Uterus (tissue), 4 donors: ENCODE results near the gene GATB. TPM values are rescaled to one million over a fixed set of nuclear protein-coding genes. Genes with fewer than 3 reads are reported as not detected.

Experiments used
- DNase-seq, 2 donors: peaks; one replicate each; pipeline ENCODE4 v3.0.0-alpha.2; 2019 to 2020
- H3K27ac ChIP-seq, 2 donors: fragments of 200-600 bp; sonication (generic); 1 replicate in 1 of 2; 2 replicates in 1 of 2; pipeline ENCODE4 v1.5.1; 2016 to 2018
- H3K27me3 ChIP-seq, 2 donors: fragments of 200-600 bp; sonication (generic); one replicate each; pipeline ENCODE4 v1.5.1; 2018 to 2019; ENCODE audit warnings: control low read depth in 1 of 2
- H3K36me3 ChIP-seq, 2 donors: fragments of 200-600 bp; sonication (generic); one replicate each; pipeline ENCODE4 v1.5.1; 2019; ENCODE audit warnings: control low read depth in 1 of 2
- H3K4me1 ChIP-seq, 2 donors: fragments of 200-600 bp; sonication (generic); one replicate each; pipeline ENCODE4 v1.5.1; 2018 to 2019; ENCODE audit warnings: control low read depth in 1 of 2
- H3K4me3 ChIP-seq, 2 donors: fragments of 200-600 bp; sonication (generic); 1 replicate in 1 of 2; 2 replicates in 1 of 2; pipeline ENCODE4 v1.5.1; 2018 to 2019; ENCODE audit warnings: mild to moderate bottlenecking in 1 of 2
- H3K9me3 ChIP-seq, 2 donors: fragments of 200-600 bp; sonication (generic); one replicate each; pipeline ENCODE4 v1.5.1; 2019; ENCODE audit warnings: control low read depth in 1 of 2
- POLR2A ChIP-seq, 2 donors: fragments of 450-650 bp; IDR thresholded peaks; one replicate each; pipeline ENCODE4 v1.6.1; 2016; ENCODE audit warnings: antibody characterized with exemption in 2 of 2, mild to moderate bottlenecking in 1 of 2, moderate library complexity in 1 of 2
- intact Hi-C: fragments of 100-400 bp; cut with DNase I; formaldehyde crosslinking; loops from one replicate; pipeline ENCODE4 v1.15.1; 2023; ENCODE audit warnings: low total_unique reads
- total RNA-seq, 4 donors: library from RNA; depleted of rRNA in 3 of 4; stranded (reverse); fragments of >200 nt in 3 of 4; gene quantifications; one replicate each; pipeline versions ENCODE4 v1.1.0 to v1.2.4, GENCODE V29; 2014 to 2023
- TF ChIP-seq, protein P1 (sequence below), 4 experiments: fragments of 200-600 bp in 2 of 4; fragments of 450-650 bp in 2 of 4; sonication (generic) in 2 of 4; IDR thresholded peaks; one replicate each; pipeline ENCODE4 v1.5.1; 2016 to 2019; ENCODE audit warnings: antibody characterized with exemption in 4 of 4, mild to moderate bottlenecking in 2 of 4, moderate library complexity in 1 of 4
- donor health status: DM: yes; HTN: yes; CAD: no.

Gene GATB, protein sequence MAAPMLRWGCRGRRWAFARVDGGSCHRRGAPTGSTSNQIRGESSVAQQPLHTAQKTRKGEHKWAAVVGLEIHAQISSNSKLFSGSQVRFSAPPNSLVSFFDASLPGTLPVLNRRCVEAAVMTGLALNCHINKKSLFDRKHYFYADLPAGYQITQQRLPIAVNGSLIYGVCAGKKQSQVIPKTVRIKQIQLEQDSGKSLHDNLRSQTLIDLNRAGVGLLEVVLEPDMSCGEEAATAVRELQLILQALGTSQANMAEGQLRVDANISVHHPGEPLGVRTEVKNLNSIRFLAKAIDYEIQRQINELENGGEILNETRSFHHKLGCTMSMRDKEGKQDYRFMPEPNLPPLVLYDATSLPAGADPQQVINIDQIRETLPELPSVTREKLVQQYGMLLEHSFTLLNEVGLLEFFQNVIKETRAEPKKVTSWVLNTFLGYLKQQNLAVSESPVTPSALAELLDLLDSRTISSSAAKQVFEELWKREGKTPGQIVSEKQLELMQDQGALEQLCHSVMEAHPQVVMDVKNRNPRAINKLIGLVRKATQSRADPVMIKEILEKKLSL
- total RNA-seq: 10 to 100 TPM in 2 of 4 donors, 1 to 10 TPM in 2; 2.8 to 31.5 (median 12.4) TPM

DNA sequence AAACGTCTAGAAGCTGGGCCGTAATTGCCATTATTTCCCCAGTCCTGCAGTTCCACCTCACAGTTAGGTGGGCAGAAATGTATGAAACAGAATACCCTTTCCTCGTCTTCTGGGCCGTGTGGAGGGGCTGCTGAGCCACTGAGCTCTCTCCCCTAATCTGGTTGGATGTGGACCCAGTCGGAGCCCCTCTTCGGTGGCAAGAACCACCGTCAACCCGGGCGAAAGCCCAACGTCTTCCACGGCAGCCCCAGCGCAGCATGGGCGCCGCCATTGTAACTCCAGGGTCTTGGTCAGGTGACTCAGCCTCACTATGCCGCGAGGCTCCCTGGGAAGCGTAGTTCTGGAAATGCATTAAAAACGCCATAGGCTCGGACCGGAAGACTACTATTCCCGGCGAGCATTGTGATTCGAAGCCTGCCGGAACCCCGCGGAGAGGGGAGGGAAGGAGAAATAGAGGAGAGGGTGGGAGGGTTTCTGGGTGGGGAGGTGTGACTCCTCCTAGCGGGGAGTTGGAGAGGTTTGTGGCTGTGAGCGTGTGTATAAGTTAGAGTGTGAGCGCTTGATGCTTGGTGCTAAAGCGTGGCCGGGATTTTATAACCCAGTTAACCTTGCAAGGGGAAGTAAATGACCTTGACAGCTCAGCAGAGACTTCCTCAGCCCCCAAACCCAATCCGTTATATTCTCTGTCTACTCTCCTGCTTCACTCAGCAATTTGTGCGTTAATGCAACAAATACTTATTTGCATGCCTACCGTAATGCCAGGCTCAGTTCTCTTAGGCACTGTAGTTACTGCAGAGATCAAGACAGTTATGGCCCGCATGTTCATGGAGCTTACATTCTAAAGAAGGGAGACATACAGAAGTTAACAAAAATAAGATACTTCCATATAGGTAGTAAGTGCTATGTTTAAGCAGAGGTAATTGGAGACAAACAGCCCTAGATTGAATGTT is at the start of gene GATB:
GATB (minus strand) TSS at position 296 of the 950 bp plus-strand sequence; CDS start at position 271, 25 bp downstream.
- Histone ChIP-seq H3K27me3 (no peaks in the 10 kb centered on the region), H3K4me1 (no peaks in the 10 kb centered on the region), H3K27ac (peak within 1 kb of the TSS; percentile 57 to 58), H3K4me3 (peak within 1 kb of the TSS; percentile 52 to 63), H3K36me3 (no peaks in the 10 kb centered on the region), H3K9me3 (no peaks in the 10 kb centered on the region)
- DNase-seq: peak; percentile 93 to 94
- intact Hi-C loops: no loop called here
- peak; percentile 40 to 42 for TF ChIP-seq POLR2A (IDR thresholded peaks at IDR 0.05)
- TF ChIP-seq, protein P1, sequence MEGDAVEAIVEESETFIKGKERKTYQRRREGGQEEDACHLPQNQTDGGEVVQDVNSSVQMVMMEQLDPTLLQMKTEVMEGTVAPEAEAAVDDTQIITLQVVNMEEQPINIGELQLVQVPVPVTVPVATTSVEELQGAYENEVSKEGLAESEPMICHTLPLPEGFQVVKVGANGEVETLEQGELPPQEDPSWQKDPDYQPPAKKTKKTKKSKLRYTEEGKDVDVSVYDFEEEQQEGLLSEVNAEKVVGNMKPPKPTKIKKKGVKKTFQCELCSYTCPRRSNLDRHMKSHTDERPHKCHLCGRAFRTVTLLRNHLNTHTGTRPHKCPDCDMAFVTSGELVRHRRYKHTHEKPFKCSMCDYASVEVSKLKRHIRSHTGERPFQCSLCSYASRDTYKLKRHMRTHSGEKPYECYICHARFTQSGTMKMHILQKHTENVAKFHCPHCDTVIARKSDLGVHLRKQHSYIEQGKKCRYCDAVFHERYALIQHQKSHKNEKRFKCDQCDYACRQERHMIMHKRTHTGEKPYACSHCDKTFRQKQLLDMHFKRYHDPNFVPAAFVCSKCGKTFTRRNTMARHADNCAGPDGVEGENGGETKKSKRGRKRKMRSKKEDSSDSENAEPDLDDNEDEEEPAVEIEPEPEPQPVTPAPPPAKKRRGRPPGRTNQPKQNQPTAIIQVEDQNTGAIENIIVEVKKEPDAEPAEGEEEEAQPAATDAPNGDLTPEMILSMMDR (IDR thresholded peaks at IDR 0.05): peak; percentile 27 to 68 (median 46)

DNA sequence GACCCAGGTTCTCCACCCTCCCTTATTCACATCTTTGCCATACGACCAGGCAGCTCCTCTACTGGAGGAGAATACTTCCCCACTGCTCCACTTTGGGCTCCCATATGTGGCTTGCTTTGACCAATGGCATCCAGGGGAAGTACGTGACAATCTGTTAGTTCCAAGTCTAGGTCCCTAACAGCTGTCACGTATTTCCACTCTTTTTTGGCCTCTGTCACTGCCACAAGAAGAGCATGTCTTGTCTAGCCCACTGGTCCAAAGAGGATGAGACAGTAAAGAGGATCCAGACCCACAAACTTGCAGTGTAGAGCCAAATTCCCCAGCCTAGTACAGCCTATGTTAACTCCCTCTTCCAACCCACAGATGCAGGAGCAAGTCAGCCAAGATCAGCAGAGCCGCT is 49.7 kb upstream of the GATB start:
- no peaks in the 10 kb centered on the region for H3K36me3 ChIP-seq
- no peaks in the 10 kb centered on the region for H3K27me3 ChIP-seq
- H3K4me3 ChIP-seq: no peak overlapping the region
- intact Hi-C loops: no loop called here
- H3K9me3 ChIP-seq: no peaks in the 10 kb centered on the region
- no peaks in the 10 kb centered on the region for H3K4me1 ChIP-seq
- TF ChIP-seq POLR2A (IDR thresholded peaks at IDR 0.05): no peak
- TF ChIP-seq, protein P1 (IDR thresholded peaks at IDR 0.05): no peak
- H3K27ac ChIP-seq: no peak overlapping the region
- no peak for DNase-seq

DNA sequence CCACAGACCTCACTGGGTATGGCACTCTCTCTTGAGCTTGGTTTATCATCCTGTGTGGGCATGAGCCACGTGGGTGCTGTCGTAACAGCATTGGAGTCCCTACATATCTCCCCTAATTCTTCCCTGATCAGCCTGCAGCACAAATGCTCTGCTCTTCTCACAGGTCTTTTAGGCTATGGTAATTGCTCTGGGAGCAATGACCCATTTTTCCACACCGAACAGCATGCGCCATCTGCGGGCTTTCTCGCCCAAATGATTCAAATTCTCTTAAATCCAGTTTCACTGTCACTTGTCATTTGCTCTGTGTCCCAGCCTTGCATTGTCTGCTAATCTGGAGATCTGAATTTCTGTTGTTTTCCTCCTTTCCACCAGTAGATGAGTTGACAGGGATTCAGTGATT is 48.9 kb upstream of the GATB start:
- Histone ChIP-seq H3K4me3 (no peak overlapping the region), H3K9me3 (no peaks in the 10 kb centered on the region), H3K4me1 (no peaks in the 10 kb centered on the region), H3K27ac (no peak overlapping the region), H3K27me3 (no peaks in the 10 kb centered on the region), H3K36me3 (no peaks in the 10 kb centered on the region)
- DNase-seq: no peak
- intact Hi-C loops: no loop called here
- TF ChIP-seq POLR2A (IDR thresholded peaks at IDR 0.05): no peak
- TF ChIP-seq, protein P1 (IDR thresholded peaks at IDR 0.05): no peak

DNA sequence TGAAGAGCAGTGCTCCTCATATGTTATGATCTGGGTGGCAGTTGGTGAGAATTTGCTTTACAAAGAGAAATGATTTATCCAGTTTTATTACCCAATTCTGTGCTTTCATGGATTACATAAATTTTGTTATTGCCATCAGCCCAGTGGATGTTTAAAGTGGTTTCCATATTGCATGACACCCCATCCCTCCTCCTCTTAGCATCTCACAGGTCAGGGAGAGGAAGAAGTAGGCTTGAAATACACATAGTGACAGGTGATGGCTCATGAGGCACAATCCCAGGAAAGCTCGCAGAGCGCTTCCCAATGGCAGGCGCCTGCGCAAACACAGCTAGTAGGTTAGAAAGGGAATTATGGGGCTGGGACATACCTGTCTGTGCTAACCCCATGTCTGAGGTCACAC is 47.7 kb upstream of the GATB start:
- H3K4me3 ChIP-seq: no peak overlapping the region
- DNase-seq: no peak
- H3K4me1 ChIP-seq: no peaks in the 10 kb centered on the region
- no peaks in the 10 kb centered on the region for H3K27me3 ChIP-seq
- TF ChIP-seq, protein P1 (IDR thresholded peaks at IDR 0.05): no peak
- TF ChIP-seq POLR2A (IDR thresholded peaks at IDR 0.05): no peak
- H3K9me3 ChIP-seq: no peaks in the 10 kb centered on the region
- no peaks in the 10 kb centered on the region for H3K36me3 ChIP-seq
- no peak overlapping the region for H3K27ac ChIP-seq
- intact Hi-C loops: no loop called here
